A549 treated with DMSO at 1 μM for 4 hours (cell line): ENCODE data around the gene PRMT5. TPM values are rescaled to one million over a fixed set of nuclear protein-coding genes. Genes with fewer than 3 reads are reported as not detected.

Experiments used
- total RNA-seq: library from RNA; stranded (reverse); fragments of 200-300 nt; extraction: Qiagen RNA extraction; gene quantifications from 5 replicates; pipeline ENCODE4 v1.2.3, GENCODE V29; 2022; ENCODE audit warnings: low read depth

Gene PRMT5
- total RNA-seq, result 109 to 127 TPM (median 119 TPM) in 5 replicates

GRCh38 chr14:22929104-22929960 lies at the start of gene PRMT5:
TSS of gene PRMT5 (minus strand) at chr14:22929376. CDS start at chr14:22929361, 15 bp downstream.

DNA sequence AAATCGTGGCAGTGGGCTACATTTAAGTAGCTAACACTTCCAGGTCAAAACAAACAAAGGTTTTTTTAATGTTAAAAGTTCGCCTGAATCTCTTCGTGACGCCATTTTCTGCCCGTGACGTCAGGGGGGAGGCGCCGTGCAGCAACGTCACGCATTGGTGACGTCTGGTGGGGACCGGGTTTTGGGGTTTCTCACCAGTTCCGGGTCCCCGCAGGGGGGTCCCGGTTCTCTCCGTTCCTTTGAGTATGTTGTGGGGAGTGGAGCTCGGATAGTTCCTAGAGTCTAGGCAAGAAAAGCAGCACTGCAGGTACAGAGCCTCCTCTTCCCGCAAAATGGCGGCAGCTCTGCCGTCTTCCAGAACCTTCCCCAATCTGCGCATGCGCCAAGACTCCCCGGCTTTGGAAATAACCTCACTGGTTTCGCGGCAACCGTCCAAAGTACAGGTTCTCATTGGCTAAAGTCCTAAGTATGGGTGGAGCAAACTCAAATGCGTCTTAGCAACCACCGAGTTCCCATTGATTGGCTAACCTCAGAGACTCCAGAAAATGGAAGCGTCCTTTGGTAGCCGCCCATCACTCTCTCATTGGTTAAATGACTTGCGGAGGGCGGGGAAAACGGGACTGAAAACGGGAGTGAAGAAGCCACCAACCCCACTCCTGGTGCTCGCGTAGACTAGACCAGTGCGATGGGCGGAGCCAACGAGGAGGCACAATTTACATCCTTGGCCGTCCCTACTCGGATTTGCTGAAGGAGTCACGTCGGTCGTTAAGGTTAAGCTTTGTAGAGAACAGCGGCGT lies 10.2 kb downstream of the PRMT5 start, which contains the start of gene RBM23:
RBM23 (minus strand) TSS at position 346 of the 797 bp plus-strand sequence.

DNA sequence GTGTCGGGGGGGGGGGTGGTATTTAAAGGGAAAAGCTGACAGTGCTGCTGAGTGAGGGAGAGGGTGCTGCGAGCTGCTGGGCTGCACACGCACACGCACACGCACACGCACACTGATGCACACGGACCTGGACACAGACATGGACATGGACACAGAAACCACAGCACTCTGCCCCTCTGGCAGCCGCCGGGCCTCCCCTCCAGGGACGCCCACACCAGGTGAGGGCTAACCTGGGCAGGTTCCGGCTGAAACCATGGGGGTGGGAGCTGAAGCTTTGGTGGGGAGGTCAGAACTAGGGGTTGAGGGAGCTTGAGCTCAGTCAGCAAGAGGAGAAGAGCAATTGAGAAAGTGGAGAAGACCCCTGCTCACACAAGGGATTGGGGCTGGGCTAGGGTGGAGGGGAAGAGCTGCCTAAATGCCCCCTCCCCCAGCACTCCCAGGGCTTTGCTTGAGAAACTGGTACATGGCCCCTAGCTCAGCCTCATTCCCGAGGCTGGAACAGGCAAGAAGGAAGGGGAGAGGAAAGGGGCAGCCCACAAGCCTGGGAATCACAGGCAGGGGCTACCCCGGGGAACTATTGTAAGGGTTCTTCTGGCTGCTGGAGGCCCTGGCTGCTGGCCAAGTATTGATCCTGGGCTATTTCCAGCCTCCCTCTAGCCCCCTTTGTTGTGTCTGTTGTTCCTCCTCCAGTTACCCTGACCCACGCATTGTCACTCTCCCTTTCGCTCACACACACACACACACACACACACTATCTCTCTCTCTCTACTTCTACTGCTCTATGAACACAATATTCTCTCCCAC lies 45.8 kb downstream of the PRMT5 start, which contains the start of gene REM2:
REM2 (plus strand) TSS at position 50 of the 804 bp plus-strand sequence; CDS start at position 116, 66 bp downstream.

DNA sequence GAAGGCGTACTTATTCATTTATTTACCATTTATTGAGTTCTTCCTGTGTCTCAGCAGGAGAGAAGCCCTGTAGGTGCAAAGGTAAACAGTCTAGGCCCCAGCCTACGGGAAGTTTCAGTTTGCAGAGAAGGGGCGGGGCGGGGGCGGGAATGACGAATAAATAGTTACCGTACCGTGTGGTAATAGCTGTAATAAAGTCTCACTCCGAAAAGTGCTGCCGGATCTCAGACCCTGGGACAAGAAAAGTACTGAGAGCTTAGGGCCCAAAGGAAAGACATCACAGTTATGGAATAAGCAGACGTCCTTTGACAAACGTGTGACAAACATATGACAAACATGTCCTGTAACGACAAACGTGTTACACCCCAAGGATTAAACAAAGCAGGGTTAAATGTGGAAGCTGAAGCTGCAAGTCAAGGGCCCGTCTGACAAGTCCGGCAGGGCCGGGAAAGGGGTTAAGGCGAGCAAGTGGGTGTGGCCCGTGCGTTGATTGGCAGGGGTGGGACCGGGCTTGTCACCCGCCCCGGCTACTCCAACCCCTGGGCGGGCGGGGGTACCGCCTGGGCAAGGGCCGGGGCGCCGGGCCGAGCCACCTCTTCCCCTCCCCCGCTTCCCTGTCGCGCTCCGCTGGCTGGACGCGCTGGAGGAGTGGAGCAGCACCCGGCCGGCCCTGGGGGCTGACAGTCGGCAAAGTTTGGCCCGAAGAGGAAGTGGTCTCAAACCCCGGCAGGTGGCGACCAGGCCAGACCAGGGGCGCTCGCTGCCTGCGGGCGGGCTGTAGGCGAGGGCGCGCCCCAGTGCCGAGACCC lies 57.7 kb downstream of the PRMT5 start, which contains the start of gene LRP10:
LRP10 (plus strand) TSS at position 517 of the 809 bp plus-strand sequence. CDS start 564 bp downstream, outside the sequence.

Other genes starting within 250 kb of the PRMT5 start
- 152 to 169 TPM (median 161 TPM) in 5 replicates for gene OXA1L, start 162.7 kb downstream of the PRMT5 start, total RNA-seq
- gene SLC7A7, start 113.9 kb downstream of the PRMT5 start, total RNA-seq, result 9.8 to 19.1 TPM (median 12.0 TPM) in 5 replicates
- gene MRPL52, start 99.5 kb downstream of the PRMT5 start, total RNA-seq, result 135 to 197 TPM (median 194 TPM) in 5 replicates
- gene MMP14, start 92.8 kb downstream of the PRMT5 start, total RNA-seq, result 0.52 to 1.3 TPM (median 0.75 TPM) in 5 replicates
- gene LRP10, start 57.6 kb downstream of the PRMT5 start, total RNA-seq, result 74.7 to 82.6 TPM (median 81.9 TPM) in 5 replicates
- 0.29 to 0.46 TPM (median 0.39 TPM) in 5 replicates for gene REM2, start 46.2 kb downstream of the PRMT5 start, total RNA-seq
- gene RBM23, start 10.2 kb downstream of the PRMT5 start, total RNA-seq, result 63.1 to 66.7 TPM (median 65.4 TPM) in 5 replicates
- 34.8 to 39.4 TPM (median 36.3 TPM) in 5 replicates for gene HAUS4, start 27.7 kb upstream of the PRMT5 start, total RNA-seq
- gene AJUBA, start 53.2 kb upstream of the PRMT5 start, total RNA-seq, result 36.4 to 45.2 TPM (median 40.3 TPM) in 5 replicates
- 3.0 to 4.1 TPM (median 3.3 TPM) in 5 replicates for gene C14orf93, start 80.8 kb upstream of the PRMT5 start, total RNA-seq
- gene PSMB5, start 105.5 kb upstream of the PRMT5 start, total RNA-seq, result 296 to 345 TPM (median 321 TPM) in 5 replicates
- gene PSMB11, start 112.8 kb upstream of the PRMT5 start, total RNA-seq, result not detected in 5 replicates
- 3.4 to 6.1 TPM (median 4.9 TPM) in 5 replicates for gene CDH24, start 128.1 kb upstream of the PRMT5 start, total RNA-seq
- 109 to 121 TPM (median 111 TPM) in 5 replicates for gene ACIN1, start 165.8 kb upstream of the PRMT5 start, total RNA-seq
- 77.8 to 107 TPM (median 105 TPM) in 5 replicates for gene C14orf119, start 166.1 kb upstream of the PRMT5 start, total RNA-seq
- not detected in 5 replicates for gene CIROP, start 175.6 kb upstream of the PRMT5 start, total RNA-seq
- gene CEBPE, start 189.9 kb upstream of the PRMT5 start, total RNA-seq, result 0.05 to 0.06 TPM in 2 of 5 replicates, not detected in the others